ENCODE results near the gene DUOXA1.

DNA sequence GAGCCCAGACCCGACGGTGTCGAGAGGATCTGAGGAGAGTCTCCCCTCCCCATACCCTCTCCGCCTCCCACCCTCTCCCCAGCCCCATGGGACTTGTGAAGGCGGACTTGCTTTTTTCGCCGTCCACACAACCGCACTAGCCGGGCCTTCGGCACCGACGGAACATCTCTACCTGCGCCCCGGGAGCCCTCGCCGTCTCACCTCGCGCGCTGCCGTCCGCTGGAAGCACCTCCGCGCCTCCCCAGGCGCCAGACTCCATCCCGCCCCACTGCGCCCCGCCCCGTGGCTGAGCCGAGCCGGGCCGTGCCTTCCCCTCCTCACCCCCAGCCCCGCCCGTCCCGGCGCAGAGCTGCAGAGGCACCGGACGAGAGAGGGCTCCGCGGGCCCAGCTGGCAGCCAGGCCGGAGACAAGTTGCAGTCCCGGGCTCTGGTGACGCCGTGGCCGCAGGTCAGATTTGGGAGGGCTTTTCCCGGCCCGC is at the start of gene DUOXA1, which contains the start of gene DUOX1:
- TF ChIP-seq YY1 (IDR thresholded peaks at IDR 0.05; ENCODE audit: insufficient read depth, insufficient read length) (no peak), ZNF274 (IDR thresholded peaks at IDR 0.05; ENCODE audit: low read depth, low read length) (no peak)
